Lung microvascular endothelial cell (primary cell): ENCODE results near the gene KLK14. TPM values are rescaled to one million over a fixed set of nuclear protein-coding genes. Genes with fewer than 3 reads are reported as not detected.

Source experiments
- DNase-seq, 2 donors: peaks; one replicate each; pipeline versions ENCODE4 v3.0.0 to v3.0.0-alpha.2; 2010; ENCODE audit warnings: low read depth in 2 of 2
- total RNA-seq: library from RNA; depleted of rRNA; stranded (reverse); fragments of >200 nt; gene quantifications from 2 replicates; pipeline ENCODE4 v1.2.1, GENCODE V29; 2014

Gene KLK14
- total RNA-seq, 1 donor from 2014 or later = not detected

DNA sequence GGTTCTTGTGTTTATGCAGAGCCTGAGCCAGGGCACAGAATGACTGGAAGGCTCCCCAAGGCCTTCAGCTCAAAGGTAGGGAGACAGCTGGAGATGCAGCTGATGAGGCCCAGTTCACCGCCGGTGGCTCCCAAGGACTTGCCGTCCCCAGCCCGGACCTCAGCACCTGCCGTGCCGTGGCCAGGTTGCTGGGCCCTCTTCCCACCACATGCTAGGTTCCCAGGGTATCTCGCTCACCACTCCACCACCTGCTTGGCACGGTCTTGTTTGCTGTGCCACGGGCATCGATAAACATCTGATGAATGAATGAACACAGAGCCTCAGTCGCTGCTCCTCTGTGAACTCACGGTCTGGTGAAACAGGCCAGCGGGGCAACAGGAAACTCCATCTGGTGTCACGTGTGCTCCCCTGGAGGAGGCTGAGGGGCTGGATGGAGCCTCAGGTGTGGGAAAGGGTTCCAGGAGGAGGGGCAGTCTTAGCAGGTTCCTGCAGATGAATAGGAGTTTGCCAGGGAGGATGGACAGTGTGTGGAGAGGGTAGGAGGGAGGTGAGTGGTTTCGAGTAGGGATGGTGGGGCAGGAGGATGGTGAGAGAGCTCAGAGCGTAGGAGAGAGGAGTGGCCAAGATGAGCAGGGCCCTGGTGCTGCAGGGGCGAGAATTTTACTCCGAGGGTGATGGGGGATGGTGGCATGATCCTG, 3.6 kb upstream of the KLK14 start:
- DNase-seq = no peak

DNA sequence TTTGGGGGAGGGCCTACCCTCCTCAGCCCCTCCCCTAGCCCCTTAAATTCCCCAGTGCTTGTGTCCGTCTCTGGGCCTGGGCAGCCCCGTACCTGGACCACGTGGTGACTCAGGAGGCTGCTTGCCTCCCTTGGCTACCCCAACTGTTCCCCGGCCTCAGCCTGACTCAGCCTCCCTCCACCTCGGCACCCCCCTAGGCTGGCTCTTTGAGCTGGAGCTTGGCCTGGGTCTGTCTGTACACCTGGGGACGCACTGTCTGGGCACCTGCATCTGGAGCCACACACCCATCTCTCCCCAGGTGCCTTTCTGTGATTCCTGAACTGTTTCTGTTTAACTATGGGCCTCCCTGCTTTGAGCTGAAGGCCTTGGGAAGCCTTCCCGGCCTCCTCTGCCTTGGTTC, 1.8 kb upstream of the KLK14 start:
- no peak for DNase-seq

- no peak for DNase-seq
Measured at GRCh38 chr19:51083783-51084182, 1.1 kb upstream of the KLK14 start.

GRCh38 chr19:51083181-51083580, 494 bp upstream of the KLK14 start:
- no peak for DNase-seq

- no peak for DNase-seq
Measured at GRCh38 chr19:51081476-51081875, 1.2 kb downstream of the KLK14 start.

DNA sequence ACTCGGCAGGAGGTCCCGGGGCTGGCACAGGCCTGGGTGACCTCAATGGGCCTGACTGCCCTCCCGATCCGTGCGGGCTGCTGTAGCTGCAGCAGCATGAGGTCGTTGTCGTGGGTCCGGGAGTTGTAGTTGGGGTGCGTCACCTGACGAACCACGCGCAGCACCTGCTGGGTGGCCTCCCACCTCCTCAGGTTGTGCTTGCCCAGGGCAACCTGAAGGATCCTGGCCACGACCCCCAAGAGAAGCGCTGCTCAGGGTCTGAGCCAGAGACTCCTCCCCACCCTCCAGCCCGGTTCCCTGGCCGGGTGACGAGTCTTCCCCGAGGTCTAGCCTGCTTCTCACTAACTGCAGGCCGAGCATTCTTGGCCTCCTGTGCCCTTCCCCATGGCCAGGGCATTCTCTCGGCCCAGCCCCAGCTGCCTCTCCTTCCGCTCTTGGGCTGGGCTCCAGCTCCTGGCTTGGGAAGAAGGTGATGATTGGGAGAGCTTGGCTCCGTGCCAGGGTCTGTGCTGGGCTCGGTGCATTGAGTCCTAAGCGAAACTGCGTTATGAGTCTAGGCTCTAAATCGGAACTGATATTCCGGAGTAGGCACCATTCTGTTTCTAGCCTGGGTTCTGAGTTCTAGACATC, 3.1 kb downstream of the KLK14 start:
- DNase-seq = peak in 1 of 2 donors; percentile 43

DNA sequence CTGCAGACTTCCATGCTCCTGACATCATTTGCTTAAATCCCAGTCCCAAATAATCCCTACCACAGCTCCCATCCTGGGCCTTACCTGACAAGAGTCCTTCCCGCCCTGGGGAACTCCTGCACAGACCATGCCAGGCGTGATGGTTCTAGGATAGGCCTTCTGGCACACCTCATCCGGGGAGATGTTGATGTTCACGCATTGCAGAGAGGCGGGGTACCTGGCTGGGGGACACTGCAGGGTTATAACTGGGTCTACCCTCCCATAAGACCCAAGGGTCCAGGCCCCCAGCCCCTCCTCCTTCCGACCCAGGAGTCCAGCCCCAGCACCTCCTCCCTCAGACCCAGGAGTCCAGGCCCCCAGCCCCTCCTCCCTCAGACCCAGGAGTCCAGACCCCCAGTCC, 4.0 kb downstream of the KLK14 start:
- no peak for DNase-seq

DNA sequence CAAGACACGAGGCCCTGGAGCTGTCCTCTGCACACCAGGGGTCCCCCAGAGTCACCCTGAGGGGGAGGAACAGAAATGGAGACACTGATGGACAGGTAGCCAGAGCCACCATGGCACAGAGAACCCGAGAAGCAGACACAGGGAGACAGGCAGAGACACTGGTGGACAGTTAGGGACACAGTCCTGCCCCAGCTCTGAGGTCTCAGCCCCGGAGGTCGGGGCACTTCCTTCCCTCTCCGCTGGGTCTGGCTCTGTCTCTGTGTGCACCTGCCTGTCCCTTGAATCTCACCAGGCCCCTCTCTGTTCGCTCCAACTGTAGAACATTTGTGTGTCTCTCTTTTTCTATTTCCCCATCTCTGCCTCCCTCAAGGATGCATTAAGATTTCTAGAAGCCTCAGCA, 4.6 kb downstream of the KLK14 start:
- no peak for DNase-seq

DNA sequence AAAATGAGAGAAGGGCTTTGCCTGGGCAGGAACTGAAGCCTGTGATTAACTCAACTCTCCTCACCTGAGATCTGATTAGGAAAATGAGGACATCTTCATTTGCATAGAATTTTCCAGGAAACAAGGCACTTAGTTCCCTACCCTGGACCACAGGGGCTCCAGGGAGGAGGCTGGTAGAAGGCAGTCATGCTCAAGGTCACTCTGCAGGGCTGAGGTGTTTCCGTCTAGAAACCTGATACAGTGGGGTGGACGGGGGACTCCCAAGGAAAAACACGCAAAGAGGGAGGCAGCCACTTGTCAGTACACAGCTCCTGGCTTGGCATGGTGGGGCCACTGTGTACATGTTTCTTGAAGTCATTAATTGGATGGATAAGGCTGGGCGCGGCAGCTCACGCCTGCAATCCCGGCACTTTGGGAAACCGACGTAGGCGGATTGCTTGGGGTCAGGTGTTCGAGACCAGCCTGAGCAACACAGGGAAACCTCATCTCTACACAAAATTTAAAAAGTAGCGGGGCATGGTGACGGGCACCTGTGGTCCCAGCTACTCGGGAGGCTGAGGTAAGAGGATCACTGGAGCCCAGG, 6.0 kb downstream of the KLK14 start:
- DNase-seq = no peak

- no peak for DNase-seq
Measured at GRCh38 chr19:51075998-51076397, 6.7 kb downstream of the KLK14 start.

DNA sequence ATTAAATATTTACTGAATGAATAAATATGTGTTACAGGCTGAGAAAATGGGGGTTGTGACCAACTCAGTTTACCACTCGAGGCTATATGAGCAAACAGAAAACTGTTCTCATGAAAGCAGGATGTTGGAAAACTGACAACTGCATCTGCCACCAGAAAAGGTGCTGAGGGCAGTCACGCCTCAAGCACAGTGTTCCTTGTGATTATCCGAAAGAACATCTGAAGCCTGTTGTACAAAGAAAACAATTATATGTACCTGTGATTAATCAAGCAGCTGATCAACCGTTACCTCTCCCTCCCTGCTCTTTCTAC, 11.6 kb downstream of the KLK14 start:
- DNase-seq = no peak

- DNase-seq = no peak
Measured at GRCh38 chr19:51070334-51071094, 12.2 kb downstream of the KLK14 start.

DNA sequence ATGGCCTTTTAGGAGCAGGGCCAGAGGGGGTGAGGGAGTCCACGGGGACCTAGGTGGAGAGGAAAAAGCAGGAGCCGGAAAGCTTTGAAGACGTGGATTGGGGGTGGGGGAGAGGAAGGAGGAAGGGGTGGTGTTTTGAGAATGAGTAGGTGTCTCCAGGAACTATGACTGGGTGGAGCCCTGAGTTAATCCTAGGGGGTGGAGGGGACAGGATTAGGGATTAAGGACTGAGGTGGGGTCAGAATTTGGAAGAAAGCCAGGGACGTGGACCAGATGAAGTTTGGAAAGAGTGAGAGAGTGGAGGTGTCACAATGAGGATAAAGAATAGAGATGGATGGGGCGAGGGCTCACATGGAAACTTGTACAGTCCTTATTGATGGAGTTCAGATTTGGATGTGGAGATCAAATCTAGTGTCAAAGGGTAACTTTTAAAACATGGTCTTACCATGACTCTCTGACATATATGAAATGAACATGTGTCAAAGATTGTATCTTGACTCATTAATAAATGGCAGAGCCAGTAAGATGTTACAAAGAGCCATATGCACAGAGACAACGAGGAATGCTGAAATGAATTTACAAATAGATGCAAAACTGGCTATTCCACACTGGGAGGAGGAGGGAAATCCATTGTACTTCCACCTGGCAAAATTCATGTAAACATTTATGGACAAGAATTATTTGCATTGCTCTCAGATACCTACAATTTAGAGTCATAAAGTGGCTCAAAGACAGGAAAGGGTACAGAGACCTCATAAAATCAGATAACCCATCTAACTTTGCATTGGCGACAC, 16.1 kb downstream of the KLK14 start:
- DNase-seq = no peak

DNA sequence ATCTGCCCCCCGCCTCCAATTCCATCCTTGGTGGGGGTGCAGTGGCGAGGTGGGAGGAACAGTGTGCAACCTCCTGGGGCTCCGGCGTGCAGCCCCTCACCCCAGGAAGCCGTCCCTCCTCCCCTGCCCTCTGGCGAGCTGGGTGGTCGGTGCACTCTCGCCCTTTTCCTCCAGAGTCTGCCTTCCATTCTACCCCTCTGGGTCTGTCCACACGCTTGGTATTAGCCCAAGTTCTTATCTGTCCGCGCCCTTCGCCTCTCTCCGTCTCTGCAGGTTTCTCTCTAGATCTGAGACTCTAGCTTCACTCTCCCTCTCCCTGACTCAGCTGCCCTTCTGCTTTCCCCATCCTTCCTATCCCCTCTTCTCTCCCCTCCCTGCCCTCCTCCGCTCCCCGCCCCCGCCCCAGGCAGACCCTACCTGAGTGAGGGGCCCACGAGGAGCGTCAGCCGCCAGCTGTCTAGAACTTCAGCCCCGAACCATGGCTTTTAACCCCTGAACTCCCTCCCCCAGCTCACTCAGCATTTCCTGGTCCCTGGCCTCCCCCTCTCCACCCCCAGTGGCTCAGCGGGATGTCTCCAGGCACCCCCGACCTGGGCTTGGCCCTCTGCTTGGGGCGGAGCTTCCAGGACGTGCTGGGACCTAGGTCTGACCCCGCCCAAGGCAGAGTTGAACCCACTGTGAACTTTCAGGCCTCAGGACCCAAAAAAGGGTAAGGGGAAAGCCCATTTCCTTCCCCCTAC, 17.3 kb downstream of the KLK14 start:
- no peak for DNase-seq

- DNase-seq = peak in 1 of 2 donors; percentile 6
Measured at GRCh38 chr19:51064534-51065220, 18.0 kb downstream of the KLK14 start, which contains the start of gene KLK13. Gene KLK13, minus strand, starts transcription at chr19:51065092. Its CDS starts 25 bp downstream, at chr19:51065067.

DNA sequence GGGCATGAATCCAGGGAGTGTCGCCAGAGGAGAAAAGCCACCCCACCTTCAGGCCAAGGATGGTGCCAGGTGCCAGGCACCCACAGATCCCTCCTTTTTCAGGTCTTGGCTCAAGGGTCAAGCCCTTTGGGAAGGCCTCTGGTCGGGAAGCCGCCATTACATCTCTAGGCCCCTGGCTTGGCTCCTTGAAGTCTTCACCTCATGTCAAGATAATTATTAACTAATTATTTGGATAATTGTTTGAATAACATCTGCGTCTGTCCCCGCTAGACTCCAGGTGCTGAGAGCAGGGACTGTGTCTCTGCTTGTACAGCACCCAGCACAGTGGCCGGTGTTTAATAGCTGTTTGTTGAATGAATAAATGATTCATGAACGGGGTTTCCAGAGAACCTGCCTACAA, 19.0 kb downstream of the KLK14 start:
- no peak for DNase-seq

- DNase-seq = no peak
Measured at GRCh38 chr19:51060973-51061372, 21.7 kb downstream of the KLK14 start.

DNA sequence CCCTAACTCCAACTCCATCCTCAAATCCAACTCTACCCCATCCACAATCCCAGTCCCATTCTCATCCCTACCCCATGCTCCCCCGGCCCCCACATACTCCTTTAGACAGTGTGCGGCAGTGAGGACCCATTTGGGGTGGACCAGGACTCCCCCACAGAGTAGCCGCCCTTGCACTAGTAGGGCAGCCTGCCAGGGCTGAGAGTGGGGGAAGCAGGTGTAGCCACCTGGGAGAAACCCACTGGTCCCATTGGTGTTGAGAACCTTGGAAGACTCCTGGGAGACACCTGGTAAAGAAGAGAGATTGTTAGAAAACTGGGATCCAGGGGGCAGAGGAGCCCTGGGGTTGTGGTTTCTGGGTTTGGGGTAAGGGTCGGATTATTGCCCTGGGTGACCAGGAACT, 22.4 kb downstream of the KLK14 start:
- no peak for DNase-seq

- no peak for DNase-seq
Measured at GRCh38 chr19:51059715-51060114, 23.0 kb downstream of the KLK14 start.

DNA sequence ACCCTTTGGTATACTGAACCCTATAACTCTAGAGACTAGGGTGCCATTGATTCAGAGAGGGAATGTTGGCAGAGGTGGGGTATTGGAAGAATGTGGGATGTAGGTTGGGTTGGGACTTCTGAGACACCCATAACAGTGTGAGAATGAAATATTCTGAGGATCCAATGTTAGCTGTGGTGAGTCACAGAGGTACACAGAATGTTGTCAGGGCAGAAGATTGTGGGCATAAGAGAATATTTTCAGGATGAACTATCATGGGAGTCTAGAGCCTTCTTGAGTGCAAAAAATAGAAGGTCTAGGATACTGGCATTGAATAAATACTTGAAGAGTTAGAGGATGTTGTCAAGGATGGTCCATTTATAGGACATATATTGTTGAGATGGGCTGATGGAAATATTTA, 26.8 kb downstream of the KLK14 start:
- DNase-seq = no peak

GRCh38 chr19:51047031-51047335, 35.7 kb downstream of the KLK14 start:
- no peak for DNase-seq
